Stimulated activated CD4-positive, alpha-beta T cell treated with anti-CD3 and anti-CD28 coated beads, Interleukin-12 subunit alpha, Interleukin-12 subunit beta, amount 100 ng/mL, for 48 hours (primary cell): ENCODE results near the gene SLC9A3.

Experiments used
- DNase-seq, 3 donors: peaks; one replicate each; pipeline ENCODE4 v3.0.0-alpha.2; 2020; ENCODE audit warnings: low read depth in 2 of 3, low spot score in 1 of 3

Gene SLC9A3

DNA sequence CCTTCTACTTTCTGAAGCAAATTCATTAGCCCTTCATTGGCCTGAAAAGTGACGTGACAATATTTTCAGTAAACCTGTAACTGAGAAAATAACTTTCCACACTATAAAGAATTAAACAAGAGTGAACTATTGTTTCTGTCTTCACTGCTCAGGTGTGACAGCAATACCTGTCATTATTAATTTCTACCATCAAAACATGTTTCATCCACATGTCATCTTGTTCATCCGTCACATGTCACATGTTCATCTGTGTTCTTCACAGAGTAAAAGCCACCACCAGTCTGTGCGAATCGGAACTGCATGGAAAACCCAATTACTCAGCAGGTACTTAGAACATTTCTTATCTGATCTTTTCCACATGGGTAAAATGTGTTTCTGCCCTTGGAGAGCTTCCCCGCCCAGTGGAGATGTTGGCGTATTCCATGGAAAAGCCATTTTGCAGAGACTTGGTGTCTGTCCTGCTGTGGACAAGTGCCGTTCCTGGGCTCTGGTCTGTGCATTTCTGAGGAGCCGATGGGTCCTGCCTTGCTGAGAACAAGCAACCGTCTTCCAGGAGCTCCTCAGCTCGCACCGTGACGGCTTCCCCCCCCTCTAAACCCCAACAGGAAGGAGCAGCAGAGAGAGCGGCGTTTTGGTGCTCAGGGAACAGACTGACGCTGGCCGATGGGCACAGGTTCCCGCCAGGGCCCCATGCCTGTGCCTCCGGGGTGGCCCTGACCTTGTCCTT lies 91.9 kb downstream of the SLC9A3 start:
- DNase-seq = no peak

DNA sequence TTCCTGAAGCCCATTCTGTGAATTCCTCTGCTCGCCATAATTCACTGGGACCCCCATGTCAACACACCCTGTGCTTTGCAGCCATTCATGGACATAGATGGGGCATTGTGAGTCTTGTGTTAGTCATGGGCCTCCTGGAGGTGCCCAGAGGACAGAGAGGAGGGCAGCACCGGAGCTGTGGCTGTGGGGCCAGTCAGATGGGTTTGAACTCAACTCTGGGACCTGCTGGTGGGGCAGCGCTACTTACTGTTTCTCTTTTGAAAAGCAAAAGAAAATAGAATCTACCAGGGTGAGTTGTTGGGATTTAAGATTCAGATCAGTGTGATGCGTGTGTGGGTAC lies 92.6 kb downstream of the SLC9A3 start:
- no peak for DNase-seq

DNA sequence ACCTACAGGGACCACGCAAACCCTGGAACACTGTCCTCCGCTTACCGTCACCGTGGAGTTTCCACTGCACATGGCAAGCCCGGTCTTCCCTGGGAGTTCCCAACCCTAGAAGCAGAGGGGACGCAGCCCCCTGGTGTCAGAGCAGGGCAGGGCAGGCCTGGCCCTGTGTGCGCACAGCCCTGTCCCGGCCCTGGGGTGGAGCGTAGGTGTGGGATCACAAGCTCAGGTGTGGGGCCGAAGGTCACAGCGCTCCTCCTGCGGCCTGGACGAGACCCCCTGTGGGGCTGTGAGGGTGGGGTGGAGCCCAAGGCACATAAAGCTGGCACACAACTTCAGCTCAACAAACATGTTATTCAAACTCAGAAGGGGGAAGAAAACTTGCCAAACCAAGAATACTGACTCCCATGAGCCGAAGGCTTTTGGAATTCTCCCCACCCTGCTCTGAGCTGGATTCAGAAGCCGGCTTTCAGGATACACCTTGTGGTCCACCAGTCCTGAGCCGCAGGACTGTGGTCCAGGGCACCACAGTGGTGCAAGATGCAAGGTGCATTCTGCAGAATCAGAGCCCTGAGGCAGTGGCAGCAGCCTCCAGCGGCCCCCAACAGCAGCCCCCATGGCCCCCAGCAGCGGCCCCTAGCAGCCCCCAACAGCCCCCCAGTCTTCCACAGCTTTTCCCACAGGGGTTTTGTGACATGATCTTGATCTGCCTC lies 93.1 kb downstream of the SLC9A3 start:
- peak in 2 of 3 donors; percentile 21 to 41 for DNase-seq

DNA sequence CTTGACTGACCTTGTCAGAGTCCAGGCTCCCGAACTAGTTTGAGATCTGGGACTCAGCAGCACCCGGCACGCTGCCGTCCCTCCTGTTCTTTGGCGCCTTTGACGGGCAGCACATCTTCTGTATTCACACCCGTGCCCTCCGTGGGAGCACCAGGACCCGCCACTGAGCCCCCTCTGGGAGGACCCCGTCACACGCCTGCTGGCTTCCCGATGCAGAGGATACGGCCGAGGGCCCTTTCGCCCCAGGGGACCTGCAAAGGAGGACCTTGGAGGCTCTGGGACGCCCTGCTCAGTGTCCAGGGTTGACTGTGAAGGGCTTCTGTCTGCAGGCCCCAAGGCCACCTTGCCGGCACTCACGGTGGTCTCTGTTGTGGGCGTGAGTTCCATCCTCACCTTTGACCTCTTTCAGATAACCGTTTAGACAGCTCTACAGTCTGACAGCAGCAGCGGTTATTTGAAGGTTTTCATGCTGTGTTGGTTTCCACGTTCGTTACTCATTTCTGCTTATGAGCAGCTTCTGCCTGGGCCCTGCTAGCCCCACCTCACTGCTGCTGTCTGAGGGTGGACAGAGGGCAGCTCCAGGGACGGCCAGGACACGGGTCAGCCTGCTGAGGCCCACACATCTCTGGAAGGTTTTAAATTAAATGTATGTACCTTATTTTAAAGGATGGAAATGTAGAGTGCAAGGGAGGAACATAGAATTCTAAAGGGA lies 93.9 kb downstream of the SLC9A3 start:
- no peak for DNase-seq

DNA sequence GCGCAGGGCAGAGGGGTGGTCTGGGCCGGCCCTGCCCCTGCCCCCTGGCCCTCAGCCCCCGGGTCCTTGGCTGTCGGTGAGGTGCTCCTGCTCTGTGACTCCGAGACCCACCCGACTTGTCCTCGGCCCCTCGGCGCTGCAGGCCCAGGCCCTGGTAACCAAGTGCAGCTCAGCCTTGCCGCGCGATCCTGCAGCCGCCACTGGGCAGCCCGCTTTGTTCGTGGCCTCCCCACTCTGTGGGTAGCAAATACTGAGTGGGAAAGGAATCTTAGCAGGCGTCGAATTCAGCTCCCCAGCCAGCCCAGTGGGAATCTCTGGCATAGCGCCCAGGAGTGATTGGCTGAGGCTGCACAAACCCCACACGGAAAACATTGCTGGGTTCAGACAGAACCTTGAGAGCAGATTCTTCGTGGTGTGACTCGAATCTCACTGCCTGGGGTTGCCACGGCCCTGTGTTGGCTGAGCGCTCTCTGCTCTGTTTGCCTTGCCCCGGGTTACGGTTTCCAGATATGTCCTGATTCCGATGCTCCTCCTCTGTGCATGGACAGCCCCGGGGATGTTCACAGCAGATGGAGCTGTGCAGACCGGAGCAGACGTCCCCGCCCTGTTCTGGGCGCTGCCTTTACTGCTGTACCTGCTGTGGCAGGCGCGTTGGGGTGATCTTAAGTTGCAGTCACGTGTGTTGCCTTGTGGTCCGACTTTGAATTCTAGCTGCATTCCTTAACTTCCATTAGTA lies 94.6 kb downstream of the SLC9A3 start:
- no peak for DNase-seq

DNA sequence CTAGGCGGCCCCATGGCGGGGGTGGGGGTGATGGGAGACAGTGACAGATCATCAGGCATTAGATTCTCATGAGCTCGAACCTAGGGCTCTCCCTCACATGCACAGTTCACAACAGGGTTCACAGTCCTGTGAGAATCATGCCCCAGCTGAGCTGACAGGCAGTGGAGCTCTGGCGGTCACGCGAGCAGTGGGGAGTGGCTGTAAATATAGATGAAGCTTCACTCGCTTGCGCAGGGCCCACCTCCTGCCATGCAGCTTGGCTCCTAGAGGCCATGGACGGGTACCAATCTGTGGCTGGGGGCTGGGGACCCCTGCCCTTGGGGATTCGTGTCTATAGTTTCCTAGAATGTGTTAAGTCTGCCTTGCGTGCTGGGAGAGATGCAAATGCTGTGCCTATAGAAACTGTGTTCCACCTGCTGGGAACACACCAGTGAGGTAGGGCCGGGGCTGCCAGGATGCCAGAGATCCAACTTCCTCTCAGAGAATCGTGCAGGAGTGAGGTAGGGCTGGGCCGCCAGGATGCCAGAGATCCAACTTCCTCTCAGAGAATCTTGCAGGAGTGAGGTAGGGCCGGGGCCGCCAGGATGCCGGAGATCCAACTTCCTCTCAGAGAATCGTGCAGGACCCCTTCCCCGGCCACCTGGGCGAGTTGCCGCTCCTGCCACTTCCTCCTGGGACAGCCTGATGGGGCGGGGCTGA lies 95.3 kb downstream of the SLC9A3 start:
- no peak for DNase-seq

DNA sequence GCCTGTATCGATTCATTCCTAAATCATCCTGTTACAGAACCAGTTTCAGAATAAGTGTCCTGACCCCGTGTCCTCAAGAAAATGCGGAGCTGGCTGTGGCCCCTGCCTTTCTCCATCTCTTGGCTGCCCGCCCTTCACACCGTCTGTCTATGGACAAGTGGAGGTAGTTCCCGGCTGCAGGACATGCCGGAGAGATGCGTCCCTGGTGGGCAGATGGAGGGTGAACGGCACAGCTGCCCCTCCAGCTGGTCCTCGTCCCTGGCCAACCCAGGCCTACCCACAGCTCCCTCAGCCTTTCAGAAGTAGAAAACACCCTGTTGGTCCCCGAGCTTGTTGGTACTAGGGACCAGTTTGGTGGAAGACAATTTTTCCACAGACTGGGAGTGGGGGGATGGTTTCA lies 96.0 kb downstream of the SLC9A3 start:
- DNase-seq = no peak

DNA sequence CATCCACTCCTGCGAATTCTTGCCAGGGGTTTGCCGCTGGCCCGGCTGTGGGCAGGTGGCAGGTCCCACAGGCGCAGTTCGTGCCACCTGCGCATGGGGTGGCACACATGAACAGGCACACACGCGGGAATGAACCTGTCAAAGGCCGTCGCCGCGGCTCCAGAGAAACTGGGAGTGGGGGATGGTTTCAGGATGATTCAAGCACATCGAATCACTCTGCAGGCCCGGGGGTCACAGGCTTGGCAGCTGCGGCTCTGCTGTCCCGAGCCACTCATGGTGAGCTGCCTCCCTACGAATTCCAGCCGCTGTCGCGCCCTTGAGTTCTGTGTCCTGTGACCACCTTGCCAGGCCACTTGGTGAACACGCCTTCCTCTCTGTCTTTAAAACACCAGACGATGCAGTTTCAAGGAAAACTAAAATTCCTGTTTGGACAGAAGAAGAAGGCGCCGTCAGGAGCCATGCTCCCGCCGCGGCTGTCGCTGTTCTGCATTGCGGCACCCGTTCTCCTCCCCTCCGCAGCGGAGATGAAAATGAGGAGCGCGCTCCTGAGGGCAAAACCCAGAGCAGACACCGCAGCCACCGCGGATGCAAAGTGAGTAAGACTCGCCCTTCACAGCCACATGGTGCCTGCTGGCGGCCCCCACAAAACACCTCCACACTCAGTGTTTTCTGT lies 96.7 kb downstream of the SLC9A3 start:
- no peak for DNase-seq

DNA sequence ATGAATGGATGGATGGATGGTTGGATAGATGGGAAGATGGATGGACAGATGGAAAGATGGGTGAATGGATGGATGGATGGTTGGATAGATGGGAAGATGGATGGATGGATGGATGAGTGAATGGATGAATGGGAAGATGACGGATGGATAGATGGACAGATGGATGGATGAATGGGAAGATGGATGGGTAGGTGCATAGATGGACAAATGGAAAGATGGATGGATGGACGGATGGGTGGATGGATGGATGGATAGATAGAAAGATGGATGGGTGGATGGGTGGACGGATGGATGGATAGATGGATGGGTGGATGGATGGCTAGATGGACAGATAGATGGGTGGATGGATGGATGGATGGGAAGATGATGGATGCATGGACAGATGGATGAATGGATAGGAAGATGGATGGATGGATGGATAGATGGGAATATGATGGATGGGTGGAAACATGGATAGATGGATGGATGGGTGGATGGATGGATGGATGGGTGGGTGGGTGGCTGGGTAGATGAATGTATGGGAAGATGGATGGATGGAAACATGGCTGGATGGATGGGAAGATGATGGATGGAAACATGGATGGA lies 97.8 kb downstream of the SLC9A3 start:
- DNase-seq = no peak

DNA sequence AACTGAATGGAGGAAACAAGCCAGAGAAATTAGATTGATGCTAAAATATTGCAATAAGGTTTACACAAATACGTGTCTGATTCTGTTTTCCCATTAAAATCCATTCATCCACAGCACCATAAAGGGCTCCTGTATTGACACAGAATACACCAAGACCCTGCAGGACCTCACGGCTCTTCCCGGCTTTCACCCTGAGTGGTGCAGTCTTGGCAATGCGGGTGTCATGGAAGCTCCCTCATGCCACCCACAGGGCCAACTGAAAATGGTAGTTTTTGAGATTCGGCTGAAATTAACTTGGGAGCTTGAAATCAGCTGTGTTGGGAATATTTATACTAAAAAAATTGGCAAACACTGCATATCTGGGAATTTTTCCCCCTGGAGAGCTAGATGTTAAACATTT lies 98.5 kb downstream of the SLC9A3 start:
- no peak for DNase-seq

DNA sequence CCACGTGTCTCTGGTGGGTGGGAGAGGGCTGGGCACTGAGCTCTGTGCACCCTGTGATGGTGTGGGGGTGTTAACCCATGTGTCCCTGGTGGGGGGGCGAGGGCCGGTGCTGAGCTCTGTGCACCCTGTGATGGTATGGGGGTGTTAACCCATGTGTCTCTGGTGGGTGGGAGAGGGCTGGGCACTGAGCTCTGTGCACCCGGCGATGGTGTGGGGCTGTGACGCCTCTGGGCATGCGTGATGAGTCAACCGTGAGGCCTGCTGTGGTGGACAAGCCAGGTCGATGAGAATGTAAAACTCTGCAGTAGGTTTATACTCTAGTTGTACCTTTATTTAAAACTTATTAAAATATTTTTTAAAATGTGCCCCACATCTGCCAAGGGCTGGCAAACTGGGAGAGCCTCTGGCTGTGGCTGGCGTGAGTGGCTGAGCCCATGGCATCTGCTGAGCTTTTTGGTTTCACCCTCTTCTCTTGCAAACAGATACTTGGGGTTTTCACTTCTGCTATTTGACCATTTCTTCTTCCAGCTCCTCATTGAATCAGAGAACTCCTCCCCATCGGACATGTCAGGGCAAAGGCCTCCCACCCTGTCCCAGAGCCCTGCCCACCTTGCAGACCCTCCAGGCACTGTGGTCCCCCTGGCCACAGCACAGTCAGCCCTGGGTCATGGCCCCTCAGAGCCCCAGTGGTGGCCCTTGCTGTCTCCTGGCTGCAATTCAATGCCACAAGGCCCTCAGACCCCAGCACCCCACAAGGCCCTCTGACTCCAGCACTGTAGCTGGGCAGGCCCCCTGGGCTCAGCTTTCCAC lies 99.7 kb downstream of the SLC9A3 start:
- DNase-seq = no peak

DNA sequence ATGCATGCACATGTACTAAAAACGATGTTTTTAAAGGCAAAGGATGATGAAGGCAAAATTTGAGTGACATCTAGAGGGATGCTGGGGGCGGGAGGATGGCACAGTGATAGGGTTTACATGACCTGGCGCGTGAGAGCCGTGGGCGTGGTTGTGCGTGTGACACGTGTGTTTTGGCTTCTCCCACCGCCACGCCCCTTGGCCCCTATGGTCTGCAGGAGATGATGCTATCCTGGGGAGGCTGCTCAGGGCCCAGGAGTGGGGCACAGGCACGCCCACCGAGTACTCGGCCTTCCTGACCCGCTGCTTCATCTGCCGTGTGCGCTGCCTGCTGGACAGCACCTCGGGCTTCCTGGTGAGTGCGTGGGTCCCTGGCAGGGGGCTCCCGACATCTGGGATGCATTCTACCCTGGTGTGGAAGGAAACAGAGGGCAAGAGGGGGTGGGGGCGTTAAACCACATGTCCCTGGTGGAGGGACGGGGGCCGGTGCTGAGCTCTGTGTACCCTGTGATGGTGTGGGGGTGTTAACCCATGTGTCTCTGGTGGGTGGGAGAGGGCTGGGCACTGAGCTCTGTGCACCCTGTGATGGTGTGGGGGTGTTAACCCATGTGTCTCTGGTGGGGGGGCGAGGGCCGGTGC lies 100.5 kb downstream of the SLC9A3 start:
- no peak for DNase-seq

DNA sequence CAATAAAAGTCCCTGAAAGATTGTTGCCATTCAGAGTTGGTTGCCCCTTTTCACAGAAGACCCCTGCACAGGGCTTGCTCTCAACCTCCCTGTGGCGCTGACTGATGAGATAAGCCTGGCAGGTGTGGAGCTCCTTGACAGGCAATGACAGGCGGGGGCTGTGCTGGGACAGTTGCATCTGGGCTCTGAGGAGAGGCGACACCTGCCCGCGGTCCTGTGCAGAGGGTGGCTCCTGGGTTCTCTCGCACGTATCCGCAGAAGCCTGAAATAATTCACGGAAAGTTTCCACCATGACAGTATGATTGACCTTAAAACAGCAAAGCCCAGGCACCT lies 101.0 kb downstream of the SLC9A3 start:
- DNase-seq = no peak

DNA sequence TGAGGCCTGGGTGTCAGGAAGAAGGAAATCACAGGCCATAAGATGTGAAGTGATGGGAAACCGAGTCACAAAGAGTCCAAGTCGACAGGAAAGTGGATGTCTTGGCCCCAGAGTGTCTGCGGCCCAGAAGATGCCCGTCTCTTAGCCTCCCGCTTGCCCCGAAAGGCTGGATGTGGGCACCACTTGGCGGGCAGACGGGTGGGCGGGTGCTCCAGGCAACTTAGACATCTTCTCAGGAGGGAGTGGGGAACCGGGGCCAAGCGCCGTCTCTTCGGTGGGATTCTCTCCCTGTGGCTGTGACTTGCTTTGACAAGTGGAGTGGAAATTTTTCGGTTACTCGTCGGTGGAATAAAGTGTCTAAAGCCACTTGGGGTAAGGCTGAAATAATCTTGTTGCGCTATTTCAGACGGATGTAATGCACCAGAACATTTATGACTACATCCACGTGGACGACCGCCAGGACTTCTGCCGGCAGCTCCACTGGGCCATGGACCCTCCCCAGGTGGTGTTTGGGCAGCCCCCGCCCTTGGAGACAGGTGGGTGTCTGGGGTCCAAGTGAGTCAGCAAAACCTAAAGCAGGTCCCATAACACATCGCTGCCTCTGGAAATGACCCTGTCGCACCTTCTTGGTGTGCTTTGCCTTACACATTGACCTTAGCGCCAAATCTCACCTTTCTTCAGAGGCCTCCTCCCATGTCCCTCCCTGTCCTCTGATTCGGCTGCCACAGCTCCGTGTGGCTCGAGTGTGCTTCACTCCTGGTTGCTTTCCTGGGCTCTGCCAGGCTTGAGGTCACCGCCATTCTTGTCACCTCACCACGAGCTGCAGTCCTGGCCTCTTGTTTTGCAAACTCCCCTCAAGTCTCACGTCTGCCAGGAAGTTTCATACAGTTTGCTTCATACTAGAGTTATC lies 101.7 kb downstream of the SLC9A3 start:
- no peak for DNase-seq

DNA sequence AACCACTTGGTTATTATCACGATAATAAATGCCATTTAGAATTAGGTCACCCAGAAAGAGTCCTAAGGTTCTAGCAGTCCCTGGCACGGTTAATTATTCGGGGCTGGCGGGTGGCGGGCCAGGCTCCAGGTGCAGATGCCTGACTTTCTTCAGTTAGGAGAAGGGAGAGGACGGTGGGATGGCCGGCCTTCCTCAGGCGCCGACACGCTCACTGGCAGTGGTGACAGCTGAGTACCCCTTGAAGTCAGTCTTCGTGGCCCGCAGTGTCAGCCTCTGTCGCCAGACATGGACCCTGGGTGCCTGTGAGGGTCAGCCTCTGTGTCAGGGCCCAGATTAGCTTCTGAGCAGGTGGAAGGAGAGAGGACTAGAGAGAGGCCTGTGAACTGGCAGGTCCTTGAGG lies 102.3 kb downstream of the SLC9A3 start:
- no peak for DNase-seq

DNA sequence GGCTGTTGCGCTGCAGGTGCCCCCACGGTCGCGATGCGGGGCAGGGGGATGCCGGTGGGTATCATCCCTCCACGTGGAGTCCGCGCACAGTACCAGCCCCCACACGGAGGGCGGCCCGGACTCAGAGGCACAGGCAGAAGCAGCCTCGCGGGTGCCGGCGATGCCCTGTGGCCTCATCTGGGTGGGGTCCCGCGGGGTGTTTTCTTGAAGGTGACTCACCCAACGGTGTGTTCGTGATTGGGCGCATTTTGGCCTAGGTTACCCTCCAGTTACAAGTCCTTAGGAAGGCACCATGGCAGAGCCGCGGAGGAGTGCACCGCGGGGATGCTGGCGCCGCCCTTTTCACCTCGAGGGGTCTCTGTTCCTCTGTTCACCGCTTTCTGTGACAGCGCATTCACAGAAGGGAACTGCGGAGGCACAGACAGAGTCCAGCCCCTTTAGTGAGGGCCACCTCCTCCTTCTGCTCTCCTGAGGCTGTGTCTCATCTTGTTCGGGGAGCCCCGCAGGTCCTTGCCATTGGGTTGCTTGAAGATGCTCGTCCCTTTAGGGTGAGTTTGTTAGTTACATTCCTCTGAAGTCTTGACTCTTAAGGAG lies 102.9 kb downstream of the SLC9A3 start:
- no peak for DNase-seq

DNA sequence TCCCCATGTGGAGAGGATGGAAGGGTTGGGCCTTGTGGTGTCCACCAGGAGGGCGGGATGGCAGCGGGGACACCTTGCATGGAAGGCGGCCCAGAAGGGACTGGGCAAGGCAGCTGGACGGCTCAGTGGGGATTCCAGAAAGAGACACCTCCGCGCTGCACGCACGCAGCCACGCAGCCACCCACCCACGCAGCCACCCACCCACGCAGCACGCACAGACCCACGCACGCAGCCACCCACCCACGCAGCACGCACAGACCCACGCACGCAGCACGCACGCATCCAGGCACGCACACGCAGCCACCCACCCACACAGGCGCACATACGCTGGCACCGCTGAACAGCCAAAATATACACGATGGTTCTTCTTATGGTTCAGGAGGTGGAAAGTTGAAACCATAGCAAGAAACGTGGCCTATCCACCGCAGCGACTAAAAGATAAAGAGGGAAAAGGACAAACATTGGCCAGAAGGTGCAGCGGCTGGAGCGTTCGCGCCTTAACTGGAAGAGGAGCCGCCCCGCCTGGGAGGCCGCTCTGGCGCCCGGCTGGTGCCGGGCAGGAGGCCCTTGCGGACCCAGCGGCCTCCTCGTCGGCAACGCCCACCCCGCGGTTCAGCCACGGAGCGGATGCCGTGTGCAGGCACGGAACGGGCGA lies 103.5 kb downstream of the SLC9A3 start:
- no peak for DNase-seq
